SK-N-DZ (cell line): Measurements from ENCODE around the gene STK33.

ENCODE experiments used
- DNase-seq: peaks from one replicate; pipeline ENCODE4 v3.0.0-alpha.2; 2015; ENCODE audit warnings: low spot score

STK33 gene

GRCh38 chr11:8604078-8604723 lies 10.2 kb upstream of the STK33 start:
- DNase-seq = peak; percentile 62

DNA sequence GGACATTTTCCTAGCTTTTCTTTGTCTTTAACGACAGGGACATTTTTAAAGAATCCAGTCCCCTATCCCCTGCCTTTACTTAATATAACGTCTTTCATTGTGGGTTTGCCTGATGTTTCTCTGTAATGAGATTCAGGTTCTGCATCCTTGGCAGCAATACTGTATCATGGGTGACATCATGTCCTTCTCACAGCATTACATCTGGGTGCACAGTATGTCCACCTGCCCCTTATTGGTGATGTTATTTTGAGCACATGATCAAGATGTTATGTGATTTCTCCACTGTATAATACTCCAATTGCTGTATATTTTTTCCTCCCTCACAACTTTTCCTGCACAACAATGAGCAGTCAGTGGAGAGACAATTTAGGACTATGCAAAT lies 9.7 kb upstream of the STK33 start:
- DNase-seq = no peak

DNA sequence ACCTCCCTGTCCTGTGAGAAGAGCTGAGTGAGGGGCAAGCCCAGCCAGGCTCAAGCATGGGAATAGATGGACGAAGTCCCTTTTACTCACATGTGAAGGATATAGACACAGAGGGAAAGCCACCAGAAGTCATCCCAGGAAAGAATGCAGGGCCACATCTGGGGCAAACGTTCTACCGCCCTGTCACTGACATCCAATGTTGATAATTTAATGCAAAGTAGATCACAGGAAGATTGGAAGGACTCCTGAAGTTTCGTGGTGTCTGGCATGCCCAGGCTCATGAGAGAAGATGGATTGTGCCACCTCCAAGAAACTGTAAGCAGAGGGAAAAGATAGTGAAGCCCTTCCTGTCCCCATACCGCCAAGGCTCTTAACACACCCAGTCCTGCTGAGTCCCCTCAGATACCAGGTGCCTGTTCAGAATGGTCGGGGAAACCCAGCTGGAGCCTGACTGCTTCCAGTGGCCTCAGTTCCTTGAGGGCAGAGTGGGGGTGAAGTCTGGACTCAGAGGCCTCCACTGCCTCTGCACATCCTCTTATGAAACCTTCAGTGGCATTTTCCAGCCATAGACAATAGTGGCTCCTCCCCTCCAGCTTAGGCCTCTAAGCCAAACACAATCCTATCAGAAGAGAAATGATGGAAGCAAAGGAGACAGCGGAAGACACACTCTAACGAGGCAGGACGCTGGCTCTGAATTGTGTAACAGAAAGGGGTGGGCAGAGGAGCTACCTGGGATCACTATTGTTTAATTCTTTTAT lies 7.5 kb upstream of the STK33 start:
- DNase-seq = peak; percentile 38

DNA sequence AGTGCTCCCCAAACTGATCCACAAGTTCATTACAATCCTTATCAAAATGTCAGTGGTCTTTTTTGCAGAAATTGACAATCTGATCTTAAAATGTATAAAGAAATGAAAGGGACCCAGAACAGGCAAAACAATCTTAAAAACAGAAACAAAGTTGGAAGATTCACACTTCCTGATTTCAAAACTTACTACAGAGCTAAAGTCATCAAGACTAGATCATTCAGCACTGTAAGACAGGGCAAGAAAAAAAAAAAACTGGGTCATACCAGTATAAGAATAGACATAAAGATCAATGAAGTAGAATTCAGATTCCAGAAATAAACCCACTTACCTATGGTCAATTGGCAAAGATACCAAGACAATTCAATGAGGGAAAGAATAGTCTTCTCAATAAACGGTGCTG lies 4.5 kb upstream of the STK33 start:
- DNase-seq = no peak

- DNase-seq = no peak
These were observed 3.2 kb upstream of the STK33 start for GRCh38 chr11:8597182-8597581.

GRCh38 chr11:8596504-8597046 lies 2.5 kb upstream of the STK33 start:
- no peak for DNase-seq

DNA sequence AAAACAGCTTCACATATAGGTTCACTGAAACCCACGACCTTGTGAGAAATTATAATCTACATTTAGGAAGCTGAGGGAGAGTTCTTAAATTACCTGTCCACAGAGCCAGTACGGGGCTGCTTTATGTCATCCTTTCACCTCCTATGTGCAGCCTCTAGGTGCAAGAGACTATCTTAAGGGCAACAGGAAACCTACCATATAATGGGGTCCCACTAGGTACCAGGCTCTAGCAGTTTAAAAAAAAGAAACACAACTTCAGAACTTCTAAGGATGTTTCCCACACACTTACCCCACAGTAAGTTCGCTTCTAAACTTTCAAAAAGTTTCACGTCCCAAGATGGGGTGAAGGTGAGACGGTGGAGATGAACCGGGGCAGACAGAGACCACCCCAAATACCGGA lies 573 bp downstream of the STK33 start:
- no peak for DNase-seq

DNA sequence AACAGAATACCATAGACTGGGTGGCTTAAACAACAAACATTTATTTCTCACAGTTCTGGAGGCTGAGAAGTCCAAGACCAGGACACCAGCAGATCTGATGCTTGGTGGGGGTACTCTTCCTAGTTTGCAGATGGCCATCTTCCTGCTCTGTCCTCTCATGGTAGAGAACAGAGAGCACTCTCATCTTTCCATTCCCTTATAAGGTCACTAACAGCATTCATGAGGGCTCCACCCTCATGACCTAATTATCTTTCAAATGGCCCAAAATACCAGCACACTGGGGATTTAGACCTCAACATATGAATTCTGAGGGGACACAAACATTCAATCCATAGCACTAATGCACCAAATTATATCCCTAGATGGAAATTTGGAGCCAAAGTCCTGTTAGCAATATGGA lies 6.1 kb downstream of the STK33 start:
- no peak for DNase-seq

GRCh38 chr11:8586805-8587204 lies 7.2 kb downstream of the STK33 start:
- no peak for DNase-seq

- no peak for DNase-seq
These were observed 7.8 kb downstream of the STK33 start for GRCh38 chr11:8586184-8586583.

DNA sequence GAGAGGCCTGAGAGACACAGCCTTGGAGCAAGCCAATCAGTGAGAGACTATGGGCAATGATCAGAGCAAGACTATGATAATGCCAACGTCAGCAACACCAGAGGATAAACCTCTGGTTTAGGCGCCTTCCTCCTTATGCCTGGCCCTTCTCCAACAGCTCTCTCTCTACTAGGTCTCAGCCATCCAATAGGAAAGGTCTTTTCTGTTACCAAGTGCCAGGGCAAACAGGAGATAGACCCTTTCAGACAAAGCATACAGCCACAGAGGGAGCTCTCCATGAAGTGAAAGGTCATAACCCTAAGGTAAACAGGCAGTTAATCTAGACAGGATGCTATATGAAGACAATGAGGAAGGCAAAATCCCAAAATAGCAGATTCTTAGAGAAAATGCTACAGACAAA lies 9.5 kb downstream of the STK33 start:
- DNase-seq = no peak

DNA sequence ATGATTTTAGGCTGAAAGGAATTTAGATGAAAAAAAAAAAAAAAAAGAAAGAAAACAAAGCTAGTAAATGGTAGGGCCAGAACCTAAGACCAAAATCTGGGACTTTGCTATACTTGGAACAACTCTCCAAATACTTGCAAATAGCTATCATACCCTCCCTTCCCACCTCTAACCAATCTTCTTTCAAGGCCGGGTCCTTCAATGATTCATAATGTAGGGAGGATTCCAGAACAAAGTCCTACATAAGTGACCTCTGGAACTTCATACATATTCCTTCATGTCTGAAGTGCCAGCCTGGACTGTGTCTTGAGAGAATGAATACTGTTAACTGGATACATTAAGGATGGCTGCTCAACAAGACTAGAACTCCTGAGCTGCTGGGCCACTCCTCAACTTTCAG lies 9.9 kb downstream of the STK33 start:
- DNase-seq = no peak

DNA sequence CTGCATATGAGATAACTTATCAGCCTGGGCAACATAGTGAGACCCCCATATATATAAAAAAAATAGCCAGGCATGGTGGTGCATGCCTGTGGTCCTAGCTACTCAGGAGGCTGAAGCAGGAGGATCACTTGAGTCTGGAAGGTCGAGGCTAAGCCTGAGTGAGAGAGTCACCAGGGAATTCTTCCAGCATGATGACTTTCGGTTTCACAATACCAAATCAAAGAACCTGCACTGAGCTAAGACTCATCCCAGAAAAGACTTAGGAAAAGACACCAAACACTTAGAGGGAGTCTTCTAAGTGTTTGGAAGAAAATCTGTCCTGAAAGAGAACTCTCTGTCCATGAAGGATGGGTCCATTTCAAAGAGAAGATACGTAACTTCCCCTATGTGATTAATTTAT lies 12.7 kb downstream of the STK33 start:
- DNase-seq = no peak

DNA sequence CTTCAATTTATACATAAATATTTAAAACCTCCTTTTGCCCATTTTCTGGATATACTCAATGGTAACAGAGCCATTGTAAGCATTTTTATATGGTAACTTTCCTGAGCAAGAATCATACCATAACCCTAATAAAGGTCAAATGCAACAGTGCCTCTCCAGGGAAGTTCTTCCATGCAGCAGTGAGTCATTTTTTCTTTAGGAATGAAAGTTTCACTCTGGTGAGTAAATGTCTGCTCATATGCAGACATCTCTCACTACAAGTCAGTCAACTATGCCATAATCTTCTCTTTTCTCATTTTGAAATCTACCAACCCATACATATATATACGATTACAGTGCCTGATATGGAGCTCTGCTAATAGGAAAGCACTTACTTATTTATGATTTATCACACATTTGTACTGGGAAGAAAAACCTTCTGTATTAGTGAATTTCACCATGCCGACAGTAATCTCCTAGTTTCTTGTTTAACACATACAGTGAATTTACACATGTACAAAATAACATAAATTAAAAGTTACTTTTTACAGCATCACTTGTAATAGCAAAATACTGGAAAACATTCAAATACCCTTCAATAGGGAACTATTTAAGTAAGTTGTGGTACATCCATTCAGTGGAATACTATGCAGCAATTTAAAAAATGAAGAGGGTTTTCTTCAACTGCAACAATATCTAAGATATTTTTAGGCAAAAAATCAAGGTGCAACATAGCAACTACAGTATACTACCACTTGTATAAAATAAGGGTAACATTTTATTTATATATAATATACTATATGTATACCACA lies 16.0 kb downstream of the STK33 start:
- DNase-seq = no peak

- no peak for DNase-seq
These were observed 19.2 kb downstream of the STK33 start for GRCh38 chr11:8574798-8575197.

GRCh38 chr11:8573777-8574176 lies 20.3 kb downstream of the STK33 start:
- no peak for DNase-seq

DNA sequence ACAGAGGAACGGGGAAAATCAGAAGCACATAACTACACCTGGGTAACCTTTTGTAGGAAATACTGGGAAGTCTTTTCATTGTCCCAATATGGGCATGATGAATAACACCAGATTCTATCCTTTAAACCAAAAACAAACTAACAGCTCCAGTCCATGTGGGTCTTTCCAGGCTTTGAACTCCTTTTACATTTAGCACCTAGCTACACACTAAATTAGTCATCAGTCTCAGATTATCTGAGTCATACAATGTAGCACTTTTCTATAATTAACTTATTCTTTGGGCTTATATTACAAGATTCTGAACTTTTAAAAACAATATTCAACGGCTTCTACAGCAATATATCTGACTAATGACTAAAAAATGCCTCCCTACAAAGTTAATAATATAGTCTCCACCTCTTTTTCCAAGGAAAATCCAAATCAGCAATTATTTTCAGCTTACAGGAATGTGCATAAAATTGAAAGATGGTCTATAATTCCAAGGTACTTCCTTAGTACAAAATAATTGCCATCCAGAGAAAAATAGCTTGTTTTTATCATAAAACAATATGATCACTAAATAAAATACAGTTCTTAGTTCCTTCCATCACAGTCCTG lies 26.3 kb downstream of the STK33 start:
- DNase-seq = no peak

DNA sequence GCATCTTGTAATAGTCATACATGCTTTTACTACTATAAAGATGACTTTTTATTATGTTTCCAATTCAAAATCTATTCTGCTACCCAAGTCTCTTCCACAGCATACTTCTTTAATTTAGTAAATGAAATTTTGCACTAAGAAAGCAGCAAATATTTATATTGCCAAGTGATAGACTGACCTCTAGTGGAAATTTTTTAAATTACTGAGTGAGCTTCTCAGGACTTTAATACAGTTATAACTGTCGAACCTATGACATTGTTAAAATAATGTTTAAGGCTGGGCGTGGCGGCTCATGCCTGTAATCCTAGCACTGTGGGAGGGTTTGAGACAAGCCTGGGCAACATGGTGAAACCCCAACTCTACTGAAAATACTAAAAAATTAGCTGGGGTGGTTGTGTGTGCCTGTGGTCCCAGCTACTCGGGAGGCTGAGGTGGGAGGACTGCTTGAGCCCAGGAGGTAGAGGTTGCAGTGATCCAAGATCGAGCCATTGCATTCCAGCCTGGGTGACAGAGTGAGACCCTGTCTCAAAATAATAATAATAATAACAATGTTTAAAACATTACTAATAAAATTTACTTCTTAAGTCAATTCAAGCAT lies 27.3 kb downstream of the STK33 start:
- peak; percentile 57 for DNase-seq

- no peak for DNase-seq
These were observed 29.5 kb downstream of the STK33 start for GRCh38 chr11:8564526-8564925.

- DNase-seq = no peak
These were observed 32.6 kb downstream of the STK33 start for GRCh38 chr11:8561461-8561860.

DNA sequence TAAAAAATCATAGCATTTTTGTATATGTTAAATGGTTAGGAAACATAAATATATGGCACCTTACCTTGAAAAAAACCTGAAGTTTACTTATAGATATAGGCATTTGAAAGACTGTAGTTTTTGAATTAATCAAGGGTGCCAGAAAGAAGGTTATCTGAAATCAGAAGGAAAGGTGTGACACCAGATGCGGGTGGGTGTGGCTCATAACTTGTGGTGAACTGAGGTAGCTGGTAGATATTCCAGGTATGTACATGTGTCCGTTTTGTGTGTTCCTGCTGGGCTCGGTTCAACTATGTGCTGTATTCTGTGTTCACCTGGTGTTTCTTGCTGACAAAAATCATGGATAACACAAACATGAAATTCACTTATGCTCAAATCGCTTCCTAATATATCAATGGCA lies 35.6 kb downstream of the STK33 start:
- DNase-seq = no peak
